Panc1 (cell line): Measurements from ENCODE around the gene YBX3. TPM values are rescaled to one million over a fixed set of nuclear protein-coding genes. Genes with fewer than 3 reads are reported as not detected.

Experiments
- ATAC-seq: fragments of 200-7000 bp; cut with Tn5 transposase; 2 replicates; pipeline ENCODE4 v1.9.1; 2020; ENCODE audit warnings: mild to moderate bottlenecking, moderate library complexity
- BruUV-seq: library from RNA; stranded (reverse); fragments of 400-500 nt; replicated peaks from 2 replicates; lab custom pipeline; 2021; lab: Mats Ljungman, UMichigan
- CTCF ChIA-PET: fragments of 300-600 bp; sonication (Branson Sonifier 250); formaldehyde crosslinking; loops from one replicate; lab custom pipeline; 2022; ENCODE audit warnings: antibody characterized with exemption; lab: Charles Lee
- POLR2A ChIA-PET: fragments of 300-600 bp; sonication (Branson Sonifier 250); formaldehyde crosslinking; loops from one replicate; lab custom pipeline; 2022; ENCODE audit warnings: antibody characterized with exemption; lab: Charles Lee
- DNase-seq: peaks from one replicate; pipeline ENCODE4 v3.0.0-alpha.2; 2010; ENCODE audit warnings: low read depth, low spot score
- H3K27ac ChIP-seq: 2 replicates; pipeline ENCODE4 v1.5.1; 2011; ENCODE audit warnings: mild to moderate bottlenecking, low read length, inconsistent platforms
- H3K27me3 ChIP-seq: fragments of 200-500 bp; sonication (Bioruptor generic); 2 replicates; pipeline ENCODE4 v1.6.0; 2014; ENCODE audit warnings: low read length, inconsistent platforms; ENCODE audit not compliant: control insufficient read depth, insufficient read depth
- H3K36me3 ChIP-seq: fragments of 200-500 bp; sonication (Bioruptor generic); 2 replicates; pipeline ENCODE4 v1.5.1; 2014; ENCODE audit warnings: inconsistent platforms, mild to moderate bottlenecking, low read length, moderate library complexity; ENCODE audit not compliant: control insufficient read depth, insufficient read depth
- H3K4me1 ChIP-seq: 2 replicates; pipeline ENCODE4 v1.5.1; 2011; ENCODE audit warnings: inconsistent platforms, mild to moderate bottlenecking, low read length, moderate library complexity; ENCODE audit not compliant: control insufficient read depth, insufficient read depth
- H3K4me3 ChIP-seq, 2 experiments: 2 replicates each; pipeline ENCODE4 v1.5.1; 2011 to 2012; ENCODE audit warnings: low read depth in 2 of 2, low read length in 2 of 2, mild to moderate bottlenecking in 2 of 2, inconsistent platforms in 1 of 2, moderate library complexity in 1 of 2
- H3K9me3 ChIP-seq: fragments of 200-500 bp; sonication (Bioruptor generic); 2 replicates; pipeline ENCODE4 v1.5.1; 2014; ENCODE audit warnings: low read depth, mild to moderate bottlenecking, inconsistent platforms, low read length, moderate library complexity; ENCODE audit not compliant: control insufficient read depth, insufficient read depth
- POLR2AphosphoS5 ChIP-seq: IDR thresholded peaks from 2 replicates; pipeline ENCODE4 v1.6.1; 2012; ENCODE audit warnings: mild to moderate bottlenecking, low read depth, low read length, moderate library complexity
- SIN3A ChIP-seq: IDR thresholded peaks from 2 replicates; pipeline ENCODE4 v1.6.1; 2012; ENCODE audit warnings: low read depth, mild to moderate bottlenecking, low read length, moderate library complexity, borderline replicate concordance; ENCODE audit not compliant: insufficient read depth
- TCF7L2 ChIP-seq: IDR thresholded peaks from 2 replicates; pipeline ENCODE4 v1.6.1; 2011; ENCODE audit warnings: mild to moderate bottlenecking, low read depth, low read length, inconsistent platforms
- in situ Hi-C: cut with HindIII; loops from 2 replicates; pipeline ENCODE4 v1.10.0; 2016; ENCODE audit warnings: low sequenced_read_pairs, low pct_unique_long_range_greater_than_20kb
- intact Hi-C: fragments of 100-400 bp; cut with micrococcal nuclease; formaldehyde crosslinking; loops from one replicate; pipeline ENCODE4 v1.10.0; 2022; ENCODE audit not compliant: unreplicated experiment
- total RNA-seq: library from RNA; stranded (reverse); gene quantifications from one replicate; pipeline ENCODE4 v1.2.1, GENCODE V29; 2021; ENCODE audit not compliant: unreplicated experiment
- TF ChIP-seq, protein P1 (sequence below): fragments of 450-650 bp; IDR thresholded peaks from 2 replicates; pipeline ENCODE4 v1.5.1; 2017; ENCODE audit warnings: mild to moderate bottlenecking
- TF ChIP-seq, protein P2 (sequence below), 2 experiments: IDR thresholded peaks; 2 replicates each; pipeline ENCODE4 v1.6.1; 2011 to 2012; ENCODE audit warnings: low read depth in 2 of 2, control low read depth in 1 of 2, low read length in 1 of 2, mild to moderate bottlenecking in 1 of 2, moderate library complexity in 1 of 2; ENCODE audit not compliant: insufficient read depth in 1 of 2

Gene YBX3
- total RNA-seq, 1 experiment from 2014 or later: 155 TPM

DNA sequence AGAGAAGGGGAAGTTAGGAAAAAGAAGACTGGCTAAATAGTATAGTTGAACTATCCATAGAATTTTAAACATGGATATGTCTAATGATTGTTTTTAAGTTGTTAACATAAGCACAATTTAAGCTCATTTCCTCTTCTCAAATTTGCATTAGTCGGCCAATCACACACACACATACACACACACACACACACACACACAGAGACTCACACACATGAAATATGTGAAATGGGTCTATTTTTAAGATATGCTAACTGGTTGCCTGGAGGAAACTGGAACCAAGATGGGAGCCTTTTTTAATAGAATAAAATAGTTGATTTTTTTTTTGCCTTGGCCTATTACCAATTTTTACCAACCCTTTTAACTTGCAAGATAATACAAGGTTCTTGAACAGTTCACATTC is 25.3 kb downstream of the YBX3 start:
- no TSS peak for BruUV-seq
- no peaks in the 10 kb centered on the region for H3K27me3 ChIP-seq
- TF ChIP-seq SIN3A: no peak
- no peak for TF ChIP-seq TCF7L2
- no peak for TF ChIP-seq POLR2AphosphoS5
- TF ChIP-seq, protein P1, sequence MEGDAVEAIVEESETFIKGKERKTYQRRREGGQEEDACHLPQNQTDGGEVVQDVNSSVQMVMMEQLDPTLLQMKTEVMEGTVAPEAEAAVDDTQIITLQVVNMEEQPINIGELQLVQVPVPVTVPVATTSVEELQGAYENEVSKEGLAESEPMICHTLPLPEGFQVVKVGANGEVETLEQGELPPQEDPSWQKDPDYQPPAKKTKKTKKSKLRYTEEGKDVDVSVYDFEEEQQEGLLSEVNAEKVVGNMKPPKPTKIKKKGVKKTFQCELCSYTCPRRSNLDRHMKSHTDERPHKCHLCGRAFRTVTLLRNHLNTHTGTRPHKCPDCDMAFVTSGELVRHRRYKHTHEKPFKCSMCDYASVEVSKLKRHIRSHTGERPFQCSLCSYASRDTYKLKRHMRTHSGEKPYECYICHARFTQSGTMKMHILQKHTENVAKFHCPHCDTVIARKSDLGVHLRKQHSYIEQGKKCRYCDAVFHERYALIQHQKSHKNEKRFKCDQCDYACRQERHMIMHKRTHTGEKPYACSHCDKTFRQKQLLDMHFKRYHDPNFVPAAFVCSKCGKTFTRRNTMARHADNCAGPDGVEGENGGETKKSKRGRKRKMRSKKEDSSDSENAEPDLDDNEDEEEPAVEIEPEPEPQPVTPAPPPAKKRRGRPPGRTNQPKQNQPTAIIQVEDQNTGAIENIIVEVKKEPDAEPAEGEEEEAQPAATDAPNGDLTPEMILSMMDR: no peak
- TF ChIP-seq, protein P2, sequence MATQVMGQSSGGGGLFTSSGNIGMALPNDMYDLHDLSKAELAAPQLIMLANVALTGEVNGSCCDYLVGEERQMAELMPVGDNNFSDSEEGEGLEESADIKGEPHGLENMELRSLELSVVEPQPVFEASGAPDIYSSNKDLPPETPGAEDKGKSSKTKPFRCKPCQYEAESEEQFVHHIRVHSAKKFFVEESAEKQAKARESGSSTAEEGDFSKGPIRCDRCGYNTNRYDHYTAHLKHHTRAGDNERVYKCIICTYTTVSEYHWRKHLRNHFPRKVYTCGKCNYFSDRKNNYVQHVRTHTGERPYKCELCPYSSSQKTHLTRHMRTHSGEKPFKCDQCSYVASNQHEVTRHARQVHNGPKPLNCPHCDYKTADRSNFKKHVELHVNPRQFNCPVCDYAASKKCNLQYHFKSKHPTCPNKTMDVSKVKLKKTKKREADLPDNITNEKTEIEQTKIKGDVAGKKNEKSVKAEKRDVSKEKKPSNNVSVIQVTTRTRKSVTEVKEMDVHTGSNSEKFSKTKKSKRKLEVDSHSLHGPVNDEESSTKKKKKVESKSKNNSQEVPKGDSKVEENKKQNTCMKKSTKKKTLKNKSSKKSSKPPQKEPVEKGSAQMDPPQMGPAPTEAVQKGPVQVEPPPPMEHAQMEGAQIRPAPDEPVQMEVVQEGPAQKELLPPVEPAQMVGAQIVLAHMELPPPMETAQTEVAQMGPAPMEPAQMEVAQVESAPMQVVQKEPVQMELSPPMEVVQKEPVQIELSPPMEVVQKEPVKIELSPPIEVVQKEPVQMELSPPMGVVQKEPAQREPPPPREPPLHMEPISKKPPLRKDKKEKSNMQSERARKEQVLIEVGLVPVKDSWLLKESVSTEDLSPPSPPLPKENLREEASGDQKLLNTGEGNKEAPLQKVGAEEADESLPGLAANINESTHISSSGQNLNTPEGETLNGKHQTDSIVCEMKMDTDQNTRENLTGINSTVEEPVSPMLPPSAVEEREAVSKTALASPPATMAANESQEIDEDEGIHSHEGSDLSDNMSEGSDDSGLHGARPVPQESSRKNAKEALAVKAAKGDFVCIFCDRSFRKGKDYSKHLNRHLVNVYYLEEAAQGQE (IDR thresholded peaks at IDR 0.05; ENCODE audit: insufficient read depth in 1 of 2, low read depth in 2 of 2, low read length in 1 of 2): no peak
- no peaks in the 10 kb centered on the region for H3K9me3 ChIP-seq
- POLR2A ChIA-PET: no interaction called here
- H3K4me1 ChIP-seq: no peaks in the 10 kb centered on the region
- CTCF ChIA-PET: no interaction called here
- peaks cover 39% of the 10 kb centered on the region; the same call in 1 of the 2 replicates for H3K36me3 ChIP-seq
- ATAC-seq (no peak), DNase-seq (no peak)
- no peak overlapping the region for H3K4me3 ChIP-seq
- in situ Hi-C loops: no loop called here
- H3K27ac ChIP-seq: no peak overlapping the region
- intact Hi-C loops: no loop called here

DNA sequence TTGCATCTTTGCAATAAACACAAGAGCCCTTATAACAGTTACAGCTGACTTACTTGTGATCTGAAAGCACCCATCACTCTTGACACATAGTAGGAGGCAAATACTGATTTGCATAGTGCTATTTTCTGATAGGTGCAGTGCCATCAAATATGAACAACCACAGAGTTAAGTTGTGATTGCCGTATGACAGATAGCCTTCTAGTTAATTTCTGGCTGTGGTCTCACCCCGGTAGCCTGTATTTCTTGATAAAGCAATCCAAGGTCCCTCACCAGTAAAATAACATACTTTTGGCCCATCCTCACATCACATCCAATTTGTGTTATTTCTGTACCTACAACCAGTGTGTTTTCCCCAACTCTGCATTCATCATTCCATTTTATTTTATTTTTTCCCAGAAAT is 26.0 kb downstream of the YBX3 start:
- Histone ChIP-seq H3K27ac (no peak overlapping the region), H3K9me3 (no peaks in the 10 kb centered on the region), H3K27me3 (no peaks in the 10 kb centered on the region), H3K4me1 (no peaks in the 10 kb centered on the region), H3K4me3 (no peak overlapping the region), H3K36me3 (peaks cover 34% of the 10 kb centered on the region; the same call in 1 of the 2 replicates)
- BruUV-seq: no TSS peak
- DNase-seq (no peak), ATAC-seq (no peak)
- TF ChIP-seq, protein P1: no peak
- TF ChIP-seq, protein P2 (IDR thresholded peaks at IDR 0.05; ENCODE audit: insufficient read depth in 1 of 2, low read depth in 2 of 2, low read length in 1 of 2): no peak
- no peak for TF ChIP-seq SIN3A
- TF ChIP-seq POLR2AphosphoS5: no peak
- TF ChIP-seq TCF7L2: no peak
- intact Hi-C loops (no loop called here), in situ Hi-C loops (no loop called here)
- POLR2A ChIA-PET: no interaction called here
- CTCF ChIA-PET: no interaction called here
